A673 (cell line): ENCODE measurements around the gene RNASE8. TPM values are rescaled to one million over a fixed set of nuclear protein-coding genes. Genes with fewer than 3 reads are reported as not detected.

ENCODE experiments used
- BruUV-seq: library from RNA; stranded (reverse); fragments of 400-500 nt; replicated peaks from 2 replicates; lab custom pipeline; 2021; lab: Mats Ljungman, UMichigan
- CTCF ChIA-PET: fragments of 300-600 bp; sonication (Branson Sonifier 250); formaldehyde crosslinking; loops from one replicate; lab custom pipeline; 2022; ENCODE audit warnings: antibody characterized with exemption; lab: Charles Lee
- POLR2A ChIA-PET: fragments of 300-600 bp; sonication (Branson Sonifier 250); formaldehyde crosslinking; loops from one replicate; lab custom pipeline; 2022; ENCODE audit warnings: antibody characterized with exemption; ENCODE audit not compliant: low non-redundant PET; lab: Charles Lee
- DNase-seq: peaks from one replicate; pipeline ENCODE4 v3.0.0-alpha.2; 2015; ENCODE audit warnings: low spot score
- H3K27ac ChIP-seq: fragments of 200-600 bp; sonication (generic); 2 replicates; pipeline ENCODE4 v1.5.1; 2016; ENCODE audit warnings: mixed run types, low read depth, mild to moderate bottlenecking, mixed read lengths, antibody characterized with exemption, low read length; ENCODE audit not compliant: poor library complexity, severe bottlenecking
- H3K27me3 ChIP-seq: fragments of 200-600 bp; sonication (generic); replicated peaks from 2 replicates; pipeline ENCODE4 v1.6.1; 2017; ENCODE audit warnings: mixed run types, low read depth, mild to moderate bottlenecking, mixed read lengths, antibody characterized with exemption, low read length; ENCODE audit not compliant: insufficient read depth, poor library complexity
- H3K36me3 ChIP-seq: fragments of 200-600 bp; sonication (generic); 2 replicates; pipeline ENCODE4 v1.6.1; 2016; ENCODE audit warnings: mixed run types, mild to moderate bottlenecking, mixed read lengths, antibody characterized with exemption, low read length; ENCODE audit not compliant: insufficient read depth, poor library complexity, severe bottlenecking
- H3K4me1 ChIP-seq: fragments of 200-600 bp; sonication (generic); 2 replicates; pipeline ENCODE4 v1.6.1; 2017; ENCODE audit warnings: mixed run types, mild to moderate bottlenecking, mixed read lengths, antibody characterized with exemption, low read length; ENCODE audit not compliant: insufficient read depth, poor library complexity, severe bottlenecking
- H3K4me3 ChIP-seq: fragments of 200-600 bp; sonication (generic); 2 replicates; pipeline ENCODE4 v1.5.1; 2016; ENCODE audit warnings: low read depth, mixed run types, mild to moderate bottlenecking, mixed read lengths, low read length; ENCODE audit not compliant: poor library complexity, severe bottlenecking
- H3K9me3 ChIP-seq: fragments of 200-600 bp; sonication (generic); 2 replicates; pipeline ENCODE4 v1.6.1; 2016; ENCODE audit warnings: mixed run types, low read depth, mild to moderate bottlenecking, mixed read lengths, antibody characterized with exemption, low read length; ENCODE audit not compliant: poor library complexity, severe bottlenecking
- EZH2 ChIP-seq: fragments of 200-600 bp; sonication (generic); IDR thresholded peaks from 2 replicates; pipeline ENCODE4 v1.6.1; 2017; ENCODE audit warnings: borderline replicate concordance, low read depth, mild to moderate bottlenecking, mixed read lengths, antibody characterized with exemption, low read length; ENCODE audit not compliant: poor library complexity, severe bottlenecking
- intact Hi-C: fragments of 100-400 bp; cut with micrococcal nuclease; formaldehyde crosslinking; loops from one replicate; pipeline ENCODE4 v1.10.0; 2022; ENCODE audit not compliant: unreplicated experiment
- total RNA-seq: library from RNA; stranded (reverse); gene quantifications from 2 replicates; pipeline ENCODE4 v1.2.3, GENCODE V29; 2021
- TF ChIP-seq, protein P1 (sequence below): fragments of 300-800, 200-600 bp; sonication (generic); conservative IDR thresholded peaks from 2 replicates; pipeline ENCODE4 v1.5.1; 2017; ENCODE audit warnings: low read depth, mild to moderate bottlenecking, antibody characterized with exemption, low read length, moderate library complexity, mixed read lengths

Gene RNASE8
- total RNA-seq, 1 experiment from 2014 or later = not detected

DNA sequence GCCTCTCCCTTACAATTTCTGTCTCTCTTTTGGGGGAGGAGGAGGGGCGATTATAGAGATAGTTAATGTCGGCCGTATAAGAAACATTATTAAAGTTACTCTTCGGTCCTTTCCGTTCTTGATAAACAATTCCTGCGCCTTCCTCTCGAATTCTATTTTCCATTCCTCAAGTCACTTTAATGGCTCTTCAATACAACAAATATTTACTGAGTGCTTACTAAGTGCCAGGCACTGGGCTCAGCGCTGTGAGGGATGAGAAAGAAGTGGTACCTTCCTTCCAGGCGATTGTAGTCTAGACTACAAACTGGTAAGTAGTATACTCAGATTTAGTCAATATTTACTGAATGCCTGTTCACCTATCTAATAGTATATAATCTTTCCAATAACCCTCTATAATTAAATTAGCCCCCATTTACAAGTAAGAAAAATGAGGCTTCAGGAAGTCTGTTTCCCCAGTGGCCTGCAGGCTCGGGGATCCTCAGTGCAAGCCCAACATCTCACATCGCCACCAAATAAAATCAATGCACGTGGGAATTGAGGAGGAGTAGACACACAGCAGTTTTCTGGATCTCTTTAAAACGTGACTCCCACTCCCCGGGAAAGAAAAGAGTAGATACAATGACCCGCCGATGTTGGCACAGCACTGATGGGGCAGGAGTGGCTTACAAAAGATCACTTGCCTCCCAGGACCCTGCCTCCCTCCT is 41.4 kb downstream of the RNASE8 start:
- Histone ChIP-seq H3K4me3 (peak overlapping the region; percentile 58), H3K27ac (peak overlapping the region; percentile 83), H3K9me3 (no peaks in the 10 kb centered on the region), H3K36me3 (no peaks in the 10 kb centered on the region), H3K27me3 (no peaks in the 10 kb centered on the region), H3K4me1 (peaks cover 50% of the 10 kb centered on the region)
- POLR2A ChIA-PET = interaction anchor here (0.5 kb wide), 1 partner anchor 358 kb away, joined by 3 read pairs; no protein-coding TSS in a partner anchor
- CTCF ChIA-PET = interaction anchor here (0.9 kb wide), 2 partner anchors 11 to 30 kb away, joined by 4 to 6 read pairs; no protein-coding TSS in a partner anchor
- BruUV-seq = TSS peak; percentile 46
- intact Hi-C loops = no loop called here
- DNase-seq = no peak
- TF ChIP-seq EZH2 = no peak
- TF ChIP-seq, protein P1, sequence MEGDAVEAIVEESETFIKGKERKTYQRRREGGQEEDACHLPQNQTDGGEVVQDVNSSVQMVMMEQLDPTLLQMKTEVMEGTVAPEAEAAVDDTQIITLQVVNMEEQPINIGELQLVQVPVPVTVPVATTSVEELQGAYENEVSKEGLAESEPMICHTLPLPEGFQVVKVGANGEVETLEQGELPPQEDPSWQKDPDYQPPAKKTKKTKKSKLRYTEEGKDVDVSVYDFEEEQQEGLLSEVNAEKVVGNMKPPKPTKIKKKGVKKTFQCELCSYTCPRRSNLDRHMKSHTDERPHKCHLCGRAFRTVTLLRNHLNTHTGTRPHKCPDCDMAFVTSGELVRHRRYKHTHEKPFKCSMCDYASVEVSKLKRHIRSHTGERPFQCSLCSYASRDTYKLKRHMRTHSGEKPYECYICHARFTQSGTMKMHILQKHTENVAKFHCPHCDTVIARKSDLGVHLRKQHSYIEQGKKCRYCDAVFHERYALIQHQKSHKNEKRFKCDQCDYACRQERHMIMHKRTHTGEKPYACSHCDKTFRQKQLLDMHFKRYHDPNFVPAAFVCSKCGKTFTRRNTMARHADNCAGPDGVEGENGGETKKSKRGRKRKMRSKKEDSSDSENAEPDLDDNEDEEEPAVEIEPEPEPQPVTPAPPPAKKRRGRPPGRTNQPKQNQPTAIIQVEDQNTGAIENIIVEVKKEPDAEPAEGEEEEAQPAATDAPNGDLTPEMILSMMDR = no peak

- no peaks in the 10 kb centered on the region for H3K27me3 ChIP-seq
- CTCF ChIA-PET = interaction anchor here (0.9 kb wide), 1 partner anchor 11 kb away, joined by 4 read pairs; no protein-coding TSS in a partner anchor
- H3K4me3 ChIP-seq = peak overlapping the region; percentile 58
- BruUV-seq = no TSS peak
- peaks cover 44% of the 10 kb centered on the region for H3K4me1 ChIP-seq
- POLR2A ChIA-PET = no interaction called here
- DNase-seq = no peak
- TF ChIP-seq EZH2 = no peak
- TF ChIP-seq, protein P1 = no peak
- peak overlapping the region; percentile 83 for H3K27ac ChIP-seq
- H3K9me3 ChIP-seq = no peaks in the 10 kb centered on the region
- intact Hi-C loops = no loop called here
- H3K36me3 ChIP-seq = no peaks in the 10 kb centered on the region
Observed at GRCh38 chr14:21099596-21099985, 42.0 kb downstream of the RNASE8 start.

GRCh38 chr14:21100931-21101330 is 43.3 kb downstream of the RNASE8 start, which contains the start of gene TMEM253:
TSS of gene TMEM253 (plus strand) at chr14:21101066. CDS start at chr14:21101344, 278 bp downstream.
- BruUV-seq = no TSS peak
- H3K27me3 ChIP-seq = no peaks in the 10 kb centered on the region
- POLR2A ChIA-PET = no interaction called here
- TF ChIP-seq EZH2 = no peak
- TF ChIP-seq, protein P1 = no peak
- H3K4me1 ChIP-seq = peaks cover 35% of the 10 kb centered on the region
- intact Hi-C loops = no loop called here
- H3K4me3 ChIP-seq = no peak within 1 kb of the TSS
- no peak within 1 kb of the TSS for H3K27ac ChIP-seq
- DNase-seq = no peak
- CTCF ChIA-PET = interaction anchor here (1.4 to 2.9 kb wide), 3 partner anchors 9 to 86 kb away, joined by 3 to 8 read pairs (median 4); no protein-coding TSS in a partner anchor
- no peaks in the 10 kb centered on the region for H3K9me3 ChIP-seq
- H3K36me3 ChIP-seq = no peaks in the 10 kb centered on the region
